ENCODE measurements around the gene ROR1. TPM values are rescaled to one million over a fixed set of nuclear protein-coding genes. Genes with fewer than 3 reads are reported as not detected.

ROR1 gene
- total RNA-seq, 1 donor, result 52.5 TPM

DNA sequence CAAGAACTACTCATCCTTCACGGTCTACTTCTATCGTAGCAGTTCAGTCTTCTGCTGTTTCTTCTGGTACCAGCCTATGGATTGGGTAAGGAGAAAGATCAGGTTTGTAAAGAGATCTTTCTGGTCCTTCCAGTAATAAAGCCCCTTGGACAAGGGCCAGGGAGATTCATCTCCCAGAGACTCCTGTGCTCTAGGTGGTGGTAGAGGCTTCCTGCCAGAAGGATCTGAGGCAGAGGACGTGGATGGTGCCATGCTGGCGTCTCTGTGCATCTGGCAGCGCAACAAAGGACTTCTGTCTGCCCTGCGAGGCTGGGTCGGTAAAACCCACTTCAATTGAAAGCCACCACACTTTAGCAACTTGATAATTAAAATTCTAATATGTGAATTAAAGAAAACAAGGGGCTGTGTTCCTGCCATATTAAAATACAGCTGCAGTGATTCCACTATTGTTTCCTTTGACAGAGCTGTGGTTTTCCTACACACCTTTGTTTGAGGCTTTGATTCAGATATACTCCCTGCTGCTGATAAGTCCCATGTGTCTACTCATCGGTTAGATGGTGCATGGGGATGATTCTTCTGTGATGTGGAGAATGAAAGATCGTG lies 73.6 kb downstream of the ROR1 start:
- no peak overlapping the region for H3K27ac ChIP-seq (ENCODE audit: low read depth, low read length)
- no peak overlapping the region for H2AFZ ChIP-seq (ENCODE audit: low read length)
- TF ChIP-seq, protein P1, sequence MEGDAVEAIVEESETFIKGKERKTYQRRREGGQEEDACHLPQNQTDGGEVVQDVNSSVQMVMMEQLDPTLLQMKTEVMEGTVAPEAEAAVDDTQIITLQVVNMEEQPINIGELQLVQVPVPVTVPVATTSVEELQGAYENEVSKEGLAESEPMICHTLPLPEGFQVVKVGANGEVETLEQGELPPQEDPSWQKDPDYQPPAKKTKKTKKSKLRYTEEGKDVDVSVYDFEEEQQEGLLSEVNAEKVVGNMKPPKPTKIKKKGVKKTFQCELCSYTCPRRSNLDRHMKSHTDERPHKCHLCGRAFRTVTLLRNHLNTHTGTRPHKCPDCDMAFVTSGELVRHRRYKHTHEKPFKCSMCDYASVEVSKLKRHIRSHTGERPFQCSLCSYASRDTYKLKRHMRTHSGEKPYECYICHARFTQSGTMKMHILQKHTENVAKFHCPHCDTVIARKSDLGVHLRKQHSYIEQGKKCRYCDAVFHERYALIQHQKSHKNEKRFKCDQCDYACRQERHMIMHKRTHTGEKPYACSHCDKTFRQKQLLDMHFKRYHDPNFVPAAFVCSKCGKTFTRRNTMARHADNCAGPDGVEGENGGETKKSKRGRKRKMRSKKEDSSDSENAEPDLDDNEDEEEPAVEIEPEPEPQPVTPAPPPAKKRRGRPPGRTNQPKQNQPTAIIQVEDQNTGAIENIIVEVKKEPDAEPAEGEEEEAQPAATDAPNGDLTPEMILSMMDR (IDR thresholded peaks at IDR 0.05; ENCODE audit: extremely low read depth, low read depth, low read length), result no peak
- peaks cover 16% of the 10 kb centered on the region for H3K4me1 ChIP-seq (ENCODE audit: insufficient read depth, low read length)
- H3K4me3 ChIP-seq (ENCODE audit: insufficient read depth, low read length), result no peak overlapping the region
- no peak overlapping the region for H3K4me2 ChIP-seq (ENCODE audit: insufficient read depth, low read length)
- peaks cover 49% of the 10 kb centered on the region for H4K20me1 ChIP-seq (ENCODE audit: insufficient read depth, low read length)
- no peaks in the 10 kb centered on the region for H3K9me3 ChIP-seq (ENCODE audit: low read depth, low read length)
- no peaks in the 10 kb centered on the region for H3K27me3 ChIP-seq (ENCODE audit: insufficient read depth, low read length)
- H3K36me3 ChIP-seq (ENCODE audit: insufficient read depth, low read length), result peaks cover 4% of the 10 kb centered on the region
- no peak for DNase-seq (ENCODE audit: insufficient read length, low spot score, missing footprints)
- peaks cover 50% of the 10 kb centered on the region for H3K79me2 ChIP-seq (ENCODE audit: insufficient read depth, low read length)

DNA sequence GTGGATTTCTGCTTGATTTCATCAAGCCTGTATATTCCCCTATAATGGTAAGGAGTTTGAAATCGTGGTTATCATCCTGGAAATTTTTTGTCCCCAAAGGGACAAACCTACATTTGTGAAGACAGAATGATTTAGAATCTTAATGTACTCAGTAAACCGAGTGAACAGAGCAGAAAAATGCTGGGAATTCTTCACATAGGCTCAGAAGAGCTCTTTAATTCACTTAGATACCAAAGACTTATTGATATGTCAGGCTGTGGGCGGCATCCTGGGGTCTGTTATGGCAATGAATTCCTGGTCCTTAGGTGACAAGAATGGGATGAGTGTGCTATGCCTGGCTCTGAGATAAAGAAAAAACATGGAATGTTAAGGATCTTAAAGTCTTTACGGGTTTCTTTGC lies 74.9 kb downstream of the ROR1 start:
- H4K20me1 ChIP-seq (ENCODE audit: insufficient read depth, low read length), result peaks cover 39% of the 10 kb centered on the region
- DNase-seq (ENCODE audit: insufficient read length, low spot score, missing footprints), result no peak
- H3K4me3 ChIP-seq (ENCODE audit: insufficient read depth, low read length), result no peak overlapping the region
- TF ChIP-seq, protein P1 (IDR thresholded peaks at IDR 0.05; ENCODE audit: extremely low read depth, low read depth, low read length), result no peak
- no peaks in the 10 kb centered on the region for H3K27me3 ChIP-seq (ENCODE audit: insufficient read depth, low read length)
- H3K4me2 ChIP-seq (ENCODE audit: insufficient read depth, low read length), result no peak overlapping the region
- peaks cover 47% of the 10 kb centered on the region for H3K79me2 ChIP-seq (ENCODE audit: insufficient read depth, low read length)
- H2AFZ ChIP-seq (ENCODE audit: low read length), result no peak overlapping the region
- no peaks in the 10 kb centered on the region for H3K9me3 ChIP-seq (ENCODE audit: low read depth, low read length)
- H3K36me3 ChIP-seq (ENCODE audit: insufficient read depth, low read length), result peaks cover 4% of the 10 kb centered on the region
- H3K27ac ChIP-seq (ENCODE audit: low read depth, low read length), result no peak overlapping the region
- H3K4me1 ChIP-seq (ENCODE audit: insufficient read depth, low read length), result peaks cover 6% of the 10 kb centered on the region

DNA sequence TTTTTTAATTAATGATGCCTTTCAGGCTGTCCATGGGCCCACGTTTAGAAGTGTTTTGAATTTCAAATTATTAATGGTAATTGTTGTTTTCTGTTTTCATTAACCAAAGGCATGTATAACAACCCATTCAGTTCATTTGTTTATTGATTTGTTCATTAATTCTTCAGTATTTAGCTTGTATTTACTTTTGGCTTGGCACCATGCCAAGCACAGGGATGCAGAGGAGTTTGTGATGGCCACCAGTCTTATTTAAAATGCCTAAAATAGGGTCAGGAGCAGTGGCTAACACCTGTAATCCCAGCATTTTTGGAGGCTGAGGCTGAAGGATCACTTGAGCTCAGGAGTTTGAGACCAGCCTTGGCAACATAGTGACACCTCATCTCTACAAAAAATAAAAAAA lies 75.3 kb downstream of the ROR1 start:
- Histone ChIP-seq H2AFZ (ENCODE audit: low read length) (no peak overlapping the region), H3K4me1 (ENCODE audit: insufficient read depth, low read length) (peaks cover 6% of the 10 kb centered on the region), H3K4me3 (ENCODE audit: insufficient read depth, low read length) (no peak overlapping the region), H3K27me3 (ENCODE audit: insufficient read depth, low read length) (no peaks in the 10 kb centered on the region), H3K27ac (ENCODE audit: low read depth, low read length) (no peak overlapping the region), H3K4me2 (ENCODE audit: insufficient read depth, low read length) (no peak overlapping the region), H3K36me3 (ENCODE audit: insufficient read depth, low read length) (peaks cover 4% of the 10 kb centered on the region), H4K20me1 (ENCODE audit: insufficient read depth, low read length) (peaks cover 35% of the 10 kb centered on the region), H3K9me3 (ENCODE audit: low read depth, low read length) (no peaks in the 10 kb centered on the region), H3K79me2 (ENCODE audit: insufficient read depth, low read length) (peaks cover 43% of the 10 kb centered on the region)
- TF ChIP-seq, protein P1 (IDR thresholded peaks at IDR 0.05; ENCODE audit: extremely low read depth, low read depth, low read length), result no peak
- no peak for DNase-seq (ENCODE audit: insufficient read length, low spot score, missing footprints)

DNA sequence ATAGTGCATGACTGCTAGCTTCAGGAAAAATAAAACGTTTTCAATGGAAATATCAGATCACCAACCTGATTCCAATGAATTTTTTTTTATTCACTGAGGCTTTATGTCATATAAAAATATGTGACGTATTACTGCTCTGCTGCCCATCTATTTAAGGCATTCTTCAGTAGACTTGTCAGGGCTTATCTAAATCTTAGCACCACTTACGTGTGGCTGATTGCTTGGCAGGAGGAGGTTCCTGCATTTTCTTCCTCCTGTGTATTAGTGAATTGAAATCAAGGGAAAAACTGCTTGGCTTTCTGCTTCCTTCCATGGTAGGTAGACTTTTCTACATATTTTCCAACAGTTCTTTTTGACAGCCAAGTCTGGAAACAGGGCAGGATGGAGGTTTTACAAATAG lies 80.3 kb downstream of the ROR1 start:
- Histone ChIP-seq H3K27ac (ENCODE audit: low read depth, low read length) (no peak overlapping the region), H3K4me1 (ENCODE audit: insufficient read depth, low read length) (peaks cover 3% of the 10 kb centered on the region), H3K27me3 (ENCODE audit: insufficient read depth, low read length) (no peaks in the 10 kb centered on the region), H3K36me3 (ENCODE audit: insufficient read depth, low read length) (no peaks in the 10 kb centered on the region), H3K4me2 (ENCODE audit: insufficient read depth, low read length) (no peak overlapping the region), H3K4me3 (ENCODE audit: insufficient read depth, low read length) (no peak overlapping the region), H2AFZ (ENCODE audit: low read length) (no peak overlapping the region), H4K20me1 (ENCODE audit: insufficient read depth, low read length) (peaks cover 19% of the 10 kb centered on the region), H3K79me2 (ENCODE audit: insufficient read depth, low read length) (peaks cover 42% of the 10 kb centered on the region), H3K9me3 (ENCODE audit: low read depth, low read length) (no peaks in the 10 kb centered on the region)
- DNase-seq (ENCODE audit: insufficient read length, low spot score, missing footprints), result no peak
- TF ChIP-seq, protein P1 (IDR thresholded peaks at IDR 0.05; ENCODE audit: extremely low read depth, low read depth, low read length), result no peak

Measured in osteoblast (primary cell).